ENCODE results near the gene CHRNE. TPM values are rescaled to one million over a fixed set of nuclear protein-coding genes. Genes with fewer than 3 reads are reported as not detected.
"Not testable (repeated sequence)": the region's sequence is repeated elsewhere in the genome, so short reads cannot be mapped to it uniquely, and the experiment has no call there.

Gene CHRNE
- total RNA-seq, 2 experiments from 2014 or later = 0.33 to 0.43 TPM

- Mint-ChIP-seq H3K4me3 (no peak overlapping the region), H3K27ac (no peak overlapping the region), H3K4me1 (no peaks in the 10 kb centered on the region), H3K27me3 (no peaks in the 10 kb centered on the region), H3K36me3 (ENCODE audit: low read depth) (peaks cover under 1% of the 10 kb centered on the region), H3K9me3 (no peaks in the 10 kb centered on the region)
- no peak for DNase-seq
- CTCF ChIA-PET = no interaction called here
- POLR2A ChIA-PET = no interaction called here
These were observed 18.4 kb upstream of the CHRNE start for GRCh38 chr17:4921320-4921719.

GRCh38 chr17:4920351-4921048 is 17.6 kb upstream of the CHRNE start:
- POLR2A ChIA-PET = interaction anchor here (1.0 to 3.1 kb wide), 5 partner anchors 9 to 19 kb away, joined by 3 to 8 read pairs (median 3); partner anchors contain the start of genes GP1BA, RNF167 and SLC25A11
- H3K27ac Mint-ChIP-seq = no peak overlapping the region

GRCh38 chr17:4919511-4920047 is 16.7 kb upstream of the CHRNE start:
- H3K27me3 Mint-ChIP-seq = peaks cover 2% of the 10 kb centered on the region

More at GRCh38 chr17:4920351-4921048, 17.6 kb upstream of the CHRNE start:
- DNase-seq = no peak
- Mint-ChIP-seq H3K27me3 (peaks cover 2% of the 10 kb centered on the region), H3K4me3 (no peak overlapping the region), H3K9me3 (no peaks in the 10 kb centered on the region), H3K36me3 (ENCODE audit: low read depth) (no peaks in the 10 kb centered on the region), H3K4me1 (no peaks in the 10 kb centered on the region)
- CTCF ChIA-PET = interaction anchor here (0.5 kb wide), 1 partner anchor 137 kb away, joined by 3 read pairs; no protein-coding TSS in a partner anchor

GRCh38 chr17:4914551-4914950 is 11.7 kb upstream of the CHRNE start:
- not testable (repeated sequence) for H3K36me3 Mint-ChIP-seq (ENCODE audit: low read depth); DNase-seq; H3K9me3 Mint-ChIP-seq; H3K27ac Mint-ChIP-seq; H3K4me3 Mint-ChIP-seq; H3K4me1 Mint-ChIP-seq; H3K27me3 Mint-ChIP-seq
- ChIA-PET CTCF (interaction anchor here (1.7 kb wide), 1 partner anchor 12 kb away, joined by 6 read pairs; the partner anchor contains the start of gene CHRNE), POLR2A (interaction anchor here (0.6 to 1.8 kb wide), 3 partner anchors 9 to 25 kb away, joined by 3 to 5 read pairs (median 4); partner anchors contain the start of genes RNF167 and SLC25A11)

More at GRCh38 chr17:4919511-4920047, 16.7 kb upstream of the CHRNE start:
- H3K4me1 Mint-ChIP-seq = no peaks in the 10 kb centered on the region
- H3K27ac Mint-ChIP-seq = no peak overlapping the region
- no peaks in the 10 kb centered on the region for H3K36me3 Mint-ChIP-seq (ENCODE audit: low read depth)
- H3K4me3 Mint-ChIP-seq = no peak overlapping the region
- ChIA-PET POLR2A (interaction anchor here (1.0 to 3.1 kb wide), 6 partner anchors 10 to 20 kb away, joined by 3 to 8 read pairs (median 4); partner anchors contain the start of genes GP1BA, RNF167 and SLC25A11), CTCF (interaction anchor here (0.5 to 1.6 kb wide), 3 partner anchors 10 to 138 kb away, joined by 3 to 4 read pairs (median 4); partner anchors contain the start of gene CHRNE)
- H3K9me3 Mint-ChIP-seq = no peaks in the 10 kb centered on the region
- no peak for DNase-seq

GRCh38 chr17:4913994-4914393 is 11.1 kb upstream of the CHRNE start:
- ChIA-PET POLR2A (interaction anchor here (0.6 to 1.8 kb wide), 3 partner anchors 9 to 26 kb away, joined by 3 to 5 read pairs (median 4); partner anchors contain the start of genes RNF167 and SLC25A11), CTCF (interaction anchor here (0.6 to 1.7 kb wide), 3 partner anchors 11 to 150 kb away, joined by 3 to 6 read pairs (median 4); partner anchors contain the start of genes CAMTA2 and CHRNE)
- Mint-ChIP-seq H3K9me3 (no peaks in the 10 kb centered on the region), H3K4me1 (no peaks in the 10 kb centered on the region), H3K36me3 (ENCODE audit: low read depth) (no peaks in the 10 kb centered on the region), H3K27me3 (peaks cover 10% of the 10 kb centered on the region), H3K4me3 (no peak overlapping the region), H3K27ac (no peak overlapping the region)
- no peak for DNase-seq

GRCh38 chr17:4908711-4909496 is 6.0 kb upstream of the CHRNE start:
- Mint-ChIP-seq H3K27me3 (peaks cover 13% of the 10 kb centered on the region), H3K27ac (no peak overlapping the region), H3K4me3 (no peak overlapping the region), H3K36me3 (ENCODE audit: low read depth) (no peaks in the 10 kb centered on the region), H3K4me1 (peaks cover 3% of the 10 kb centered on the region), H3K9me3 (no peaks in the 10 kb centered on the region)
- peak; percentile 86 for DNase-seq
- POLR2A ChIA-PET = interaction anchor here (0.7 to 2.6 kb wide), 15 partner anchors 10 to 122 kb away, joined by 3 to 14 read pairs (median 4); partner anchors contain the start of genes CAMTA2, ENO3, PFN1 and PLD2
- CTCF ChIA-PET = interaction anchor here (0.6 to 1.8 kb wide), 31 partner anchors 10 to 342 kb away, joined by 3 to 29 read pairs (median 4); partner anchors contain the start of genes C17orf107, CAMTA2, ENO3 and INCA1

GRCh38 chr17:4908301-4908700 is 5.4 kb upstream of the CHRNE start:
- ChIA-PET POLR2A (interaction anchor here (1.0 to 2.6 kb wide), 10 partner anchors 29 to 123 kb away, joined by 3 to 14 read pairs (median 5); partner anchors contain the start of genes CAMTA2, ENO3, PFN1 and RNF167), CTCF (interaction anchor here (0.6 to 1.8 kb wide), 26 partner anchors 9 to 341 kb away, joined by 3 to 29 read pairs (median 5); partner anchors contain the start of genes C17orf107, CAMTA2, ENO3 and INCA1)
- H3K9me3 Mint-ChIP-seq = no peaks in the 10 kb centered on the region
- DNase-seq = no peak
- H3K4me3 Mint-ChIP-seq = no peak overlapping the region
- H3K4me1 Mint-ChIP-seq = peaks cover 7% of the 10 kb centered on the region
- no peaks in the 10 kb centered on the region for H3K36me3 Mint-ChIP-seq (ENCODE audit: low read depth)
- H3K27me3 Mint-ChIP-seq = peaks cover 13% of the 10 kb centered on the region
- H3K27ac Mint-ChIP-seq = no peak overlapping the region

- DNase-seq; POLR2A ChIA-PET; CTCF ChIA-PET; H3K36me3 Mint-ChIP-seq (ENCODE audit: low read depth); H3K9me3 Mint-ChIP-seq; H3K27ac Mint-ChIP-seq; H3K4me3 Mint-ChIP-seq: not testable (repeated sequence)
- peaks cover 10% of the 10 kb centered on the region for H3K27me3 Mint-ChIP-seq
- H3K4me1 Mint-ChIP-seq = peaks cover 18% of the 10 kb centered on the region
These were observed 3.7 kb upstream of the CHRNE start for GRCh38 chr17:4906642-4907041.

GRCh38 chr17:4902540-4902939 is 358 bp downstream of the CHRNE start:
- Mint-ChIP-seq H3K4me1 (peaks cover 40% of the 10 kb centered on the region), H3K9me3 (no peaks in the 10 kb centered on the region), H3K4me3 (no peak overlapping the region), H3K36me3 (ENCODE audit: low read depth) (no peaks in the 10 kb centered on the region), H3K27me3 (peaks cover 11% of the 10 kb centered on the region), H3K27ac (peak overlapping the region; percentile 0)
- ChIA-PET CTCF (interaction anchor here (0.9 to 1.8 kb wide), 8 partner anchors 12 to 335 kb away, joined by 3 to 10 read pairs (median 5); partner anchors contain the start of genes ARRB2, RNF167, SLC25A11 and SPAG7), POLR2A (interaction anchor here (1.9 kb wide), 1 partner anchor 64 kb away, joined by 4 read pairs; the partner anchor contains the start of gene SPAG7)
- DNase-seq = no peak

- no peaks in the 10 kb centered on the region for H3K9me3 Mint-ChIP-seq
- peaks cover 2% of the 10 kb centered on the region for H3K36me3 Mint-ChIP-seq (ENCODE audit: low read depth)
- H3K4me3 Mint-ChIP-seq = peak overlapping the region; percentile 56
- ChIA-PET POLR2A (interaction anchor here (1.0 to 1.9 kb wide), 2 partner anchors 38 to 65 kb away, joined by 4 to 6 read pairs; partner anchors contain the start of genes RNF167, SLC25A11 and SPAG7), CTCF (interaction anchor here (1.1 to 2.7 kb wide), 4 partner anchors 13 to 112 kb away, joined by 3 to 8 read pairs (median 4); partner anchors contain the start of genes RNF167 and SLC25A11)
- H3K27me3 Mint-ChIP-seq = peaks cover 10% of the 10 kb centered on the region
- H3K27ac Mint-ChIP-seq = no peak overlapping the region
- DNase-seq = no peak
- H3K4me1 Mint-ChIP-seq = peaks cover 38% of the 10 kb centered on the region
These were observed 1.1 kb downstream of the CHRNE start for GRCh38 chr17:4901648-4902344.

- POLR2A ChIA-PET = interaction anchor here (1.0 to 1.9 kb wide), 2 partner anchors 38 to 66 kb away, joined by 4 to 6 read pairs; partner anchors contain the start of genes RNF167, SLC25A11 and SPAG7
- H3K4me1 Mint-ChIP-seq = peaks cover 38% of the 10 kb centered on the region
- peaks cover 10% of the 10 kb centered on the region for H3K27me3 Mint-ChIP-seq
These were observed 1.7 kb downstream of the CHRNE start for GRCh38 chr17:4901108-4901647.

More at GRCh38 chr17:4901108-4901647, 1.7 kb downstream of the CHRNE start:
- peak overlapping the region; percentile 47 for H3K27ac Mint-ChIP-seq
- H3K4me3 Mint-ChIP-seq = peak overlapping the region; percentile 56
- no peaks in the 10 kb centered on the region for H3K9me3 Mint-ChIP-seq
- DNase-seq = no peak
- H3K36me3 Mint-ChIP-seq (ENCODE audit: low read depth) = peaks cover 4% of the 10 kb centered on the region
- CTCF ChIA-PET = interaction anchor here (2.7 kb wide), 1 partner anchor 111 kb away, joined by 8 read pairs; no protein-coding TSS in a partner anchor

Measured in activated CD4-positive, alpha-beta memory T cell treated with anti-CD3 and anti-CD28 coated beads, Interleukin-2, amount 10 ng/mL, durations not matched to agents 7 days and 5 days (primary cell).